Body of pancreas (tissue), 4 donors: ENCODE results near the gene ENTPD2. TPM values are rescaled to one million over a fixed set of nuclear protein-coding genes. Genes with fewer than 3 reads are reported as not detected.

ENCODE experiments used
- ATAC-seq: fragments of 150-250 bp; one replicate; pipeline ENCODE4 v1.9.1; 2016
- DNase-seq, 4 donors: peaks; one replicate each; pipeline ENCODE4 v3.0.0-alpha.2; 2019
- H3K27ac ChIP-seq, 4 donors: fragments of 200-600 bp; sonication (generic); 1 replicate in 3 of 4; 2 replicates in 1 of 4; pipeline versions ENCODE4 v1.5.1 to v1.6.1; 2016 to 2019; ENCODE audit warnings: mild to moderate bottlenecking in 1 of 4, mixed read lengths in 1 of 4, moderate library complexity in 1 of 4
- H3K27me3 ChIP-seq, 2 donors: fragments of 200-600 bp; sonication (generic); one replicate each; pipeline ENCODE4 v1.6.0; 2016; ENCODE audit warnings: mild to moderate bottlenecking in 1 of 2
- H3K36me3 ChIP-seq, 2 donors: fragments of 200-600 bp; sonication (generic); replicated peaks in 1 of 2; 2 replicates each; pipeline ENCODE4 v1.5.1; 2016; ENCODE audit warnings: low read depth in 2 of 2; ENCODE audit not compliant: insufficient read depth in 1 of 2
- H3K4me1 ChIP-seq: fragments of 200-600 bp; sonication (generic); one replicate; pipeline ENCODE4 v1.6.0; 2016
- H3K4me3 ChIP-seq, 2 donors: fragments of 200-600 bp; sonication (generic); 1 replicate in 1 of 2; 2 replicates in 1 of 2; pipeline ENCODE4 v1.5.1; 2016 to 2019
- H3K9me3 ChIP-seq, 3 donors: fragments of 200-600 bp; sonication (generic); 1 replicate in 2 of 3; 2 replicates in 1 of 3; pipeline ENCODE4 v1.5.1; 2016
- CTCF ChIP-seq, 7 experiments: fragments of 450-650 bp in 4 of 7; fragments of 200-600 bp in 3 of 7; sonication (generic) in 3 of 7; IDR thresholded peaks; one replicate each; pipeline ENCODE4 v1.5.1; 2016 to 2019; ENCODE audit warnings: antibody characterized with exemption in 7 of 7
- POLR2A ChIP-seq, 3 donors: fragments of 450-650 bp; IDR thresholded peaks; one replicate each; pipeline ENCODE4 v1.6.1; 2016; ENCODE audit warnings: antibody characterized with exemption in 3 of 3, mild to moderate bottlenecking in 2 of 3
- WGBS, 2 donors: methylation state at CpG; one replicate each; pipeline ENCODE4 v1.1.5; 2017; 5-methylcytosine and 5-hydroxymethylcytosine counted together
- intact Hi-C: fragments of 100-400 bp; cut with DNase I; formaldehyde crosslinking; loops from one replicate; pipeline ENCODE4 v1.15.1; 2023
- total RNA-seq, 2 donors: library from RNA; depleted of rRNA; stranded (reverse); fragments of >200 nt; gene quantifications; one replicate each; pipeline ENCODE4 v1.1.0, GENCODE V29; 2016

ENTPD2 gene
- total RNA-seq, 2 donors from 2014 or later = 1.3 to 1.6 TPM

GRCh38 chr9:137052998-137053943 lies 590 bp downstream of the ENTPD2 start:
- DNase-seq (no peak), ATAC-seq (peak; percentile 41)
- peak overlapping the region in 1 of 2 donors; percentile 1 for H3K4me3 ChIP-seq
- H3K4me1 ChIP-seq = peaks cover 40% of the 10 kb centered on the region
- intact Hi-C loops = no loop called here
- peak overlapping the region in 3 of 4 donors; percentile 19 to 81 (median 69) for H3K27ac ChIP-seq
- H3K36me3 ChIP-seq = no peaks in the 10 kb centered on the region
- no peaks in the 10 kb centered on the region for H3K27me3 ChIP-seq
- no peaks in the 10 kb centered on the region for H3K9me3 ChIP-seq
- WGBS, 2 donors = 17 to 70% methylated on average over 2 to 59 of the region's 71 CpGs
- TF ChIP-seq POLR2A (IDR thresholded peaks at IDR 0.05) (no peak), CTCF (IDR thresholded peaks at IDR 0.05) (no peak)

GRCh38 chr9:137052293-137052692 lies 1.6 kb downstream of the ENTPD2 start:
- Histone ChIP-seq H3K4me3 (no peak overlapping the region), H3K27ac (no peak overlapping the region), H3K36me3 (no peaks in the 10 kb centered on the region), H3K9me3 (no peaks in the 10 kb centered on the region), H3K27me3 (no peaks in the 10 kb centered on the region), H3K4me1 (peaks cover 40% of the 10 kb centered on the region)
- 60 to 83% methylated on average over 1 to 7 of the region's 8 CpGs for WGBS, 2 donors
- DNase-seq (no peak), ATAC-seq (no peak)
- TF ChIP-seq CTCF (IDR thresholded peaks at IDR 0.05) (no peak), POLR2A (IDR thresholded peaks at IDR 0.05) (no peak)
- intact Hi-C loops = no loop called here

GRCh38 chr9:137051145-137051724 lies 2.6 kb downstream of the ENTPD2 start:
- no peak for ATAC-seq
- Histone ChIP-seq H3K4me3 (no peak overlapping the region), H3K27me3 (no peaks in the 10 kb centered on the region), H3K4me1 (peaks cover 47% of the 10 kb centered on the region), H3K36me3 (no peaks in the 10 kb centered on the region), H3K9me3 (no peaks in the 10 kb centered on the region), H3K27ac (no peak overlapping the region)
- TF ChIP-seq POLR2A (IDR thresholded peaks at IDR 0.05) = no peak
- TF ChIP-seq CTCF (IDR thresholded peaks at IDR 0.05) = no peak
- intact Hi-C loops = no loop called here
- no peak for DNase-seq
- WGBS, 2 donors = 91% methylated on average over 17 of the region's 17 CpGs; no CpG with 5 or more reads in 1 of the 2 donors

GRCh38 chr9:137050570-137050969 lies 3.3 kb downstream of the ENTPD2 start:
- no peaks in the 10 kb centered on the region for H3K9me3 ChIP-seq
- TF ChIP-seq CTCF (IDR thresholded peaks at IDR 0.05) (no peak), POLR2A (IDR thresholded peaks at IDR 0.05) (no peak)
- ATAC-seq = no peak
- H3K27me3 ChIP-seq = no peaks in the 10 kb centered on the region
- H3K4me3 ChIP-seq = no peak overlapping the region
- intact Hi-C loops = no loop called here
- no peaks in the 10 kb centered on the region for H3K36me3 ChIP-seq
- DNase-seq = no peak
- no peak overlapping the region for H3K27ac ChIP-seq
- peaks cover 45% of the 10 kb centered on the region for H3K4me1 ChIP-seq
- 79 to 88% methylated on average over 3 to 5 of the region's 5 CpGs for WGBS, 2 donors
